Rectal smooth muscle tissue (tissue), 1 donor: ENCODE measurements around the gene PSMB5.

ENCODE experiments used
- H3K27ac ChIP-seq: one replicate; pipeline ENCODE4 v1.7.0; 2013; ENCODE audit warnings: low read depth, low read length, inconsistent platforms
- H3K27me3 ChIP-seq: one replicate; pipeline ENCODE4 v1.7.0; 2013; ENCODE audit warnings: low read length; ENCODE audit not compliant: control insufficient read depth, insufficient read depth
- H3K36me3 ChIP-seq: one replicate; pipeline ENCODE4 v1.7.0; 2013; ENCODE audit warnings: low read length; ENCODE audit not compliant: control insufficient read depth, insufficient read depth
- H3K4me1 ChIP-seq: one replicate; pipeline ENCODE4 v1.7.0; 2013; ENCODE audit warnings: low read length; ENCODE audit not compliant: control insufficient read depth, insufficient read depth
- H3K4me3 ChIP-seq: one replicate; pipeline ENCODE4 v1.7.0; 2013; ENCODE audit warnings: low read length
- H3K9ac ChIP-seq: one replicate; pipeline ENCODE4 v1.7.0; 2013; ENCODE audit warnings: low read length

Gene PSMB5

DNA sequence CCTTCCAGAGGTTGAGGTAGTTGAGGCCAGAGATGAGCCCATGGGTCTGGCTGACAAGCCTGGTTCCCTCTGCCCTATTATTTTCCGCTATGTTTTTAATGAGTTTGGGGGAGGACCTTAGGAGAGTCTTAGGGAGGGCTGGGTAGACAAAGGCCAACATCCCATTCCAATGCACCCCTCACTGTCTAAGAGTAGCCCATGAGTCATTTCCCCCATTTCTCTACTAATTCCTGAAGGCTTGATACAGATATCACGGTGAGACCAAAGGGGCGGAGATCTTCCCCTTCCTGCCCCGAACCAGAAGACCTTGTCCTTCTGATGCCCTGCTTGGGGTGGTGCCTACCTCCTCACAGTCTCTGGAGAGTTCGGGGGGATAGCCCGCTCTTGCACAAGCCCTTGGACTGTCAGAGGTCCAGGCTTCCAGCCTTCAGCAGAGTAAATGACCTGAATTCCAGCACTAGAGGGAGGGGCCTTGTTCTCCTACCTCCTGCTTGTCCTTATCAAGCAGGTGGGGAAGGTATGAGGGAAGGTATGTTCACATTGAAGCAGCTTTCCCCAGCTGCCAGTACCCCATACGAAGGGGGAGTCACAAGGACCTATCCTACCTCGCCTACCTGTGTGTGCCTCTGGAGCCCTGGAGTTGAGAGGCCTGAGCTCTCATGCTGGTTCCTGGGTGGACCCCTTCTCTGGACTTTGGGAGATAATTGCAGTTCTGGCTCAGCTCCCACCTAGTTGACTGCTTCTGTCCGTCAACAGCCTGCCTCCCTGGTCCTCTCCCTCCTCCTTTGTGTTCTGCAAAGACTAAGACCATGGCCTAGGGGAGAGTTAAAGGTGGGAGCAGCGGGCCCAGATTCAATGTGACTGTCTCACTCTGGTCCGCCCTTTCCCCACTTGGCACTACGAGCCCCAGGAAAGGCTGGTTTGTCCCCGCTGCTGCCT is 11.0 kb upstream of the PSMB5 start:
- Histone ChIP-seq H3K27me3 (no peaks in the 10 kb centered on the region), H3K27ac (no peak overlapping the region), H3K4me1 (no peaks in the 10 kb centered on the region), H3K9ac (no peak overlapping the region), H3K4me3 (no peak overlapping the region), H3K36me3 (no peaks in the 10 kb centered on the region)

GRCh38 chr14:23044840-23045239 is 10.1 kb upstream of the PSMB5 start:
- H3K4me1 ChIP-seq, result no peaks in the 10 kb centered on the region
- no peak overlapping the region for H3K9ac ChIP-seq
- no peak overlapping the region for H3K4me3 ChIP-seq
- no peaks in the 10 kb centered on the region for H3K36me3 ChIP-seq
- H3K27ac ChIP-seq, result no peak overlapping the region
- no peaks in the 10 kb centered on the region for H3K27me3 ChIP-seq

- no peak overlapping the region for H3K9ac ChIP-seq
Observed at GRCh38 chr14:23043754-23044153, 9.1 kb upstream of the PSMB5 start.

GRCh38 chr14:23043145-23043544 is 8.4 kb upstream of the PSMB5 start:
- H3K4me3 ChIP-seq, result no peak overlapping the region
- no peaks in the 10 kb centered on the region for H3K36me3 ChIP-seq
- no peaks in the 10 kb centered on the region for H3K4me1 ChIP-seq
- no peak overlapping the region for H3K27ac ChIP-seq
- no peak overlapping the region for H3K9ac ChIP-seq
- H3K27me3 ChIP-seq, result no peaks in the 10 kb centered on the region

More at GRCh38 chr14:23043754-23044153, 9.1 kb upstream of the PSMB5 start:
- H3K27me3 ChIP-seq, result no peaks in the 10 kb centered on the region
- H3K36me3 ChIP-seq, result no peaks in the 10 kb centered on the region
- no peaks in the 10 kb centered on the region for H3K4me1 ChIP-seq
- H3K4me3 ChIP-seq, result no peak overlapping the region
- H3K27ac ChIP-seq, result no peak overlapping the region

- Histone ChIP-seq H3K4me1 (no peaks in the 10 kb centered on the region), H3K27ac (no peak within 1 kb of the TSS), H3K36me3 (no peaks in the 10 kb centered on the region), H3K9ac (no peak within 1 kb of the TSS), H3K4me3 (no peak within 1 kb of the TSS), H3K27me3 (no peaks in the 10 kb centered on the region)
Observed at GRCh38 chr14:23042162-23042965, 7.7 kb upstream of the PSMB5 start, which contains the start of gene PSMB11. Gene PSMB11, plus strand, starts transcription at chr14:23042212. Its CDS starts 14 bp downstream, at chr14:23042226.

GRCh38 chr14:23041729-23042128 is 7.0 kb upstream of the PSMB5 start:
- Histone ChIP-seq H3K27ac (no peak overlapping the region), H3K4me1 (no peaks in the 10 kb centered on the region)

DNA sequence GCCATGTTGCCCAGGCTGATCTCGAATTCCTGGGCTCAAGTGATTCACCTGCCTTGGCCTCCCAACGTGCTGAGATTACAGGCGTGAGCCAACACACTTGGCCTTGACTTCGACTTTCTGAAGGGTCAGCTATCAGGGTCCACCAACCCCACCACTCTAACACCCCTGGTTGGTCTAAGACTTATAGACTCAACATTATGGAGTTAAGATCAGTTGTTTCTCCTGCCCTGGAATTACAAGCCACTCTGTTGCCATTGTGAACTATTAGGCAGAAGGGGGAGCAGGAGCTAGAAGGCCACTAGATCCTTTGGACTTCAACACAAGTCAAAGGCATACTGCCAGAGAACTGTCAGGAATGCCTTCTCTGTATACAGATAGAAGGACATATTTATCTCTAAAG is 5.4 kb upstream of the PSMB5 start:
- H3K36me3 ChIP-seq, result no peaks in the 10 kb centered on the region
- no peaks in the 10 kb centered on the region for H3K4me1 ChIP-seq
- H3K4me3 ChIP-seq, result no peak overlapping the region
- no peak overlapping the region for H3K9ac ChIP-seq
- H3K27me3 ChIP-seq, result no peaks in the 10 kb centered on the region
- no peak overlapping the region for H3K27ac ChIP-seq

More at GRCh38 chr14:23041729-23042128, 7.0 kb upstream of the PSMB5 start:
- no peaks in the 10 kb centered on the region for H3K27me3 ChIP-seq
- no peak overlapping the region for H3K4me3 ChIP-seq
- no peak overlapping the region for H3K9ac ChIP-seq
- H3K36me3 ChIP-seq, result no peaks in the 10 kb centered on the region

DNA sequence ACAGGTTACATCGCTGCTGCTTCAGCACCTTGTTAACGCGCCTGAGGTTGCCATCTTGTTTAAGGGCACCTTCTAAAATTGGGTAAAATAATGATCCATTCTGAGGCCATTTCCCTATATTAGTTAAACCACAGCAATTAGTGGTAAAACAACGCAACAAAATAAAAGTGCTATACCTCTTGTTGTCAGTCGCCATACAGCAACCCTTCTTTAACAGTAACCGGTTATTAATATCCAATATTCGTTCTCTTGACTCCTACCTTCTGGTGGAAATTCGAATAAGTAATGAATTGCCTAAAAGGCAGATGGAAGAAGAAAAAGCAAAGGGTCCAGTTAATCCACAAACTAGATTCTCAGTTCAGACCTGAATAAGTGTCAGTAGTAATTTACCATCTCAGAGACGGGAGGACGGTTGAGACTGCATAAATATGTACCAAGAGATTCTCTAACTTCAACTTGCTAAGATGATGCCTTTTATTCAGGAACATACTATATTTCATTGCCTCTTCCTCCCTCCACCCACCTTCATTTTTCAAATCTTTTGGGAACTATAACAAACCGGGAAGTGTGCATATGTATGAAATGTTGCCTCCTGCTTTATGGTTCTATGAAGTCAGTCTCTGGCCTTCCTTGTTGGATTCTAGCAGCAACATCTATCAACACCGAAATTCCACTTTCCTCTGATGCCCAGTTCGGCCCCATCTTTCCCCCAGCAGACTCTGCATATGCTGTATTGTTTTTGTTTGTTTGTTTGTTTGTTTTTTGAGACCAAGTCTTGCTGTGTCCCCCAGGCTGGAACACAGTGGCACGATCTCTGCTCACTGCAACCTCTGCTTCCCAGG is 824 bp upstream of the PSMB5 start:
- Histone ChIP-seq H3K9ac (peak overlapping the region; percentile 63), H3K4me1 (peaks cover 6% of the 10 kb centered on the region), H3K27me3 (no peaks in the 10 kb centered on the region), H3K4me3 (peak overlapping the region; percentile 89), H3K36me3 (peaks cover 7% of the 10 kb centered on the region), H3K27ac (peak overlapping the region; percentile 99)

GRCh38 chr14:23033801-23034497 is 751 bp downstream of the PSMB5 start:
- Histone ChIP-seq H3K4me1 (peaks cover 6% of the 10 kb centered on the region), H3K9ac (peak overlapping the region; percentile 63), H3K4me3 (peak overlapping the region; percentile 89), H3K27ac (peak overlapping the region; percentile 99), H3K36me3 (peaks cover 7% of the 10 kb centered on the region), H3K27me3 (no peaks in the 10 kb centered on the region)

- Histone ChIP-seq H3K36me3 (peaks cover 7% of the 10 kb centered on the region), H3K27me3 (no peaks in the 10 kb centered on the region), H3K9ac (no peak overlapping the region), H3K4me3 (no peak overlapping the region), H3K4me1 (peaks cover 6% of the 10 kb centered on the region), H3K27ac (no peak overlapping the region)
Observed at GRCh38 chr14:23033251-23033727, 1.4 kb downstream of the PSMB5 start.

DNA sequence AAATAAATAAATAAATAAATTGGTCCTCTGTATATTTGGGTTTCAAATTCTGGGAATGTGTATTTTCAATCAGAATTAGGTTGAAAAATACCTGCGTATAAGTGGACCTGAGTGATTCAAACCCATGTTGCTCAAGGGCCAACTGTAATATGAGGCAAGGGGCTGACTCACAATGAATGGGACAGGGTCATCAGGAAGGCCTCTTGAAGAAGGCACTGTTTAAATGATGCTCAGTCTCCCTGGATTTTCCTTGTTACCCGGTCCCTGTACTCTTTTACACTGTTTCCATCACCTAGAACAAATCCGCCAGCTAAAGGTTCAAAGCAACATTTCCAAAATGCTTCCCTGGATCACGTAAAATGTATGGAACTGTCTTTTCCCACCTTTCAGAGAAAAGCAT is 3.8 kb downstream of the PSMB5 start:
- no peak overlapping the region for H3K9ac ChIP-seq
- H3K4me3 ChIP-seq, result no peak overlapping the region
- H3K36me3 ChIP-seq, result peaks cover 7% of the 10 kb centered on the region
- no peaks in the 10 kb centered on the region for H3K27me3 ChIP-seq
- no peak overlapping the region for H3K27ac ChIP-seq
- peaks cover 6% of the 10 kb centered on the region for H3K4me1 ChIP-seq
